HG03135 (cell line): ENCODE measurements around the gene TRIM74.
"Not testable (repeated sequence)": the region's sequence is repeated elsewhere in the genome, so short reads cannot be mapped to it uniquely, and the experiment has no call there.

Experiments used
- ATAC-seq: cut with Tn5 transposase; IDR thresholded peaks from one replicate; pipeline ENCODE4 v1.9.1; 2021; ENCODE audit warnings: mild to moderate bottlenecking, moderate library complexity; ENCODE audit not compliant: unreplicated experiment

TRIM74 gene

GRCh38 chr7:72968980-72969516 lies at the start of gene TRIM74:
Gene TRIM74, minus strand, starts transcription at chr7:72969466. Its CDS starts 3,309 bp downstream, at chr7:72966157.
- not testable (repeated sequence) for ATAC-seq

GRCh38 chr7:73006491-73006890 lies 37.2 kb upstream of the TRIM74 start:
- not testable (repeated sequence) for ATAC-seq

GRCh38 chr7:73005693-73006447 lies 36.6 kb upstream of the TRIM74 start:
- peak; percentile 82 for ATAC-seq

- ATAC-seq: peak; percentile 87
Measured at GRCh38 chr7:73005356-73005692, 36.1 kb upstream of the TRIM74 start.

GRCh38 chr7:72997887-72998468 lies 28.7 kb upstream of the TRIM74 start:
- not testable (repeated sequence) for ATAC-seq

GRCh38 chr7:72997447-72997846 lies 28.2 kb upstream of the TRIM74 start:
- ATAC-seq: not testable (repeated sequence)

GRCh38 chr7:72995484-72995883 lies 26.2 kb upstream of the TRIM74 start:
- not testable (repeated sequence) for ATAC-seq

- ATAC-seq: not testable (repeated sequence)
Measured at GRCh38 chr7:72990146-72990913, 21.1 kb upstream of the TRIM74 start.

- ATAC-seq: not testable (repeated sequence)
Measured at GRCh38 chr7:72982084-72982483, 12.8 kb upstream of the TRIM74 start.

GRCh38 chr7:72980382-72980781 lies 11.1 kb upstream of the TRIM74 start:
- ATAC-seq: not testable (repeated sequence)

- not testable (repeated sequence) for ATAC-seq
Measured at GRCh38 chr7:72976434-72976833, 7.2 kb upstream of the TRIM74 start.

- ATAC-seq: not testable (repeated sequence)
Measured at GRCh38 chr7:72975656-72976286, 6.5 kb upstream of the TRIM74 start.

- ATAC-seq: not testable (repeated sequence)
Measured at GRCh38 chr7:72974781-72975180, 5.5 kb upstream of the TRIM74 start.

- not testable (repeated sequence) for ATAC-seq
Measured at GRCh38 chr7:72971505-72971904, 2.2 kb upstream of the TRIM74 start.

GRCh38 chr7:72969688-72970087 lies 422 bp upstream of the TRIM74 start:
- ATAC-seq: not testable (repeated sequence)

- not testable (repeated sequence) for ATAC-seq
Measured at GRCh38 chr7:72966892-72967291, 2.4 kb downstream of the TRIM74 start.

GRCh38 chr7:72965186-72965975 lies 3.9 kb downstream of the TRIM74 start:
- ATAC-seq: peak; percentile 52

- not testable (repeated sequence) for ATAC-seq
Measured at GRCh38 chr7:72963056-72963455, 6.2 kb downstream of the TRIM74 start.

- not testable (repeated sequence) for ATAC-seq
Measured at GRCh38 chr7:72961346-72961650, 8.0 kb downstream of the TRIM74 start.
